HFF-Myc (cell line): Measurements from ENCODE around the gene BRPF1.

Experiments used
- DNase-seq: peaks from one replicate; pipeline ENCODE4 v3.0.0-alpha.2; 2011; ENCODE audit warnings: low read depth; ENCODE audit errors: extremely low read depth
- H3K4me3 ChIP-seq: replicated peaks from 2 replicates; pipeline ENCODE4 v1.5.1; 2011; ENCODE audit warnings: low read depth, mild to moderate bottlenecking, control low read depth, low read length
- TF ChIP-seq, protein P1 (sequence below): IDR thresholded peaks from 2 replicates; pipeline ENCODE4 v1.5.1; 2012; ENCODE audit warnings: mild to moderate bottlenecking, low read depth, low read length, control low read depth; ENCODE audit errors: missing control alignments

The BRPF1 gene, protein sequence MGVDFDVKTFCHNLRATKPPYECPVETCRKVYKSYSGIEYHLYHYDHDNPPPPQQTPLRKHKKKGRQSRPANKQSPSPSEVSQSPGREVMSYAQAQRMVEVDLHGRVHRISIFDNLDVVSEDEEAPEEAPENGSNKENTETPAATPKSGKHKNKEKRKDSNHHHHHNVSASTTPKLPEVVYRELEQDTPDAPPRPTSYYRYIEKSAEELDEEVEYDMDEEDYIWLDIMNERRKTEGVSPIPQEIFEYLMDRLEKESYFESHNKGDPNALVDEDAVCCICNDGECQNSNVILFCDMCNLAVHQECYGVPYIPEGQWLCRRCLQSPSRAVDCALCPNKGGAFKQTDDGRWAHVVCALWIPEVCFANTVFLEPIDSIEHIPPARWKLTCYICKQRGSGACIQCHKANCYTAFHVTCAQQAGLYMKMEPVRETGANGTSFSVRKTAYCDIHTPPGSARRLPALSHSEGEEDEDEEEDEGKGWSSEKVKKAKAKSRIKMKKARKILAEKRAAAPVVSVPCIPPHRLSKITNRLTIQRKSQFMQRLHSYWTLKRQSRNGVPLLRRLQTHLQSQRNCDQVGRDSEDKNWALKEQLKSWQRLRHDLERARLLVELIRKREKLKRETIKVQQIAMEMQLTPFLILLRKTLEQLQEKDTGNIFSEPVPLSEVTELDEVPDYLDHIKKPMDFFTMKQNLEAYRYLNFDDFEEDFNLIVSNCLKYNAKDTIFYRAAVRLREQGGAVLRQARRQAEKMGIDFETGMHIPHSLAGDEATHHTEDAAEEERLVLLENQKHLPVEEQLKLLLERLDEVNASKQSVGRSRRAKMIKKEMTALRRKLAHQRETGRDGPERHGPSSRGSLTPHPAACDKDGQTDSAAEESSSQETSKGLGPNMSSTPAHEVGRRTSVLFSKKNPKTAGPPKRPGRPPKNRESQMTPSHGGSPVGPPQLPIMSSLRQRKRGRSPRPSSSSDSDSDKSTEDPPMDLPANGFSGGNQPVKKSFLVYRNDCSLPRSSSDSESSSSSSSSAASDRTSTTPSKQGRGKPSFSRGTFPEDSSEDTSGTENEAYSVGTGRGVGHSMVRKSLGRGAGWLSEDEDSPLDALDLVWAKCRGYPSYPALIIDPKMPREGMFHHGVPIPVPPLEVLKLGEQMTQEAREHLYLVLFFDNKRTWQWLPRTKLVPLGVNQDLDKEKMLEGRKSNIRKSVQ (N-terminal part only)

DNA sequence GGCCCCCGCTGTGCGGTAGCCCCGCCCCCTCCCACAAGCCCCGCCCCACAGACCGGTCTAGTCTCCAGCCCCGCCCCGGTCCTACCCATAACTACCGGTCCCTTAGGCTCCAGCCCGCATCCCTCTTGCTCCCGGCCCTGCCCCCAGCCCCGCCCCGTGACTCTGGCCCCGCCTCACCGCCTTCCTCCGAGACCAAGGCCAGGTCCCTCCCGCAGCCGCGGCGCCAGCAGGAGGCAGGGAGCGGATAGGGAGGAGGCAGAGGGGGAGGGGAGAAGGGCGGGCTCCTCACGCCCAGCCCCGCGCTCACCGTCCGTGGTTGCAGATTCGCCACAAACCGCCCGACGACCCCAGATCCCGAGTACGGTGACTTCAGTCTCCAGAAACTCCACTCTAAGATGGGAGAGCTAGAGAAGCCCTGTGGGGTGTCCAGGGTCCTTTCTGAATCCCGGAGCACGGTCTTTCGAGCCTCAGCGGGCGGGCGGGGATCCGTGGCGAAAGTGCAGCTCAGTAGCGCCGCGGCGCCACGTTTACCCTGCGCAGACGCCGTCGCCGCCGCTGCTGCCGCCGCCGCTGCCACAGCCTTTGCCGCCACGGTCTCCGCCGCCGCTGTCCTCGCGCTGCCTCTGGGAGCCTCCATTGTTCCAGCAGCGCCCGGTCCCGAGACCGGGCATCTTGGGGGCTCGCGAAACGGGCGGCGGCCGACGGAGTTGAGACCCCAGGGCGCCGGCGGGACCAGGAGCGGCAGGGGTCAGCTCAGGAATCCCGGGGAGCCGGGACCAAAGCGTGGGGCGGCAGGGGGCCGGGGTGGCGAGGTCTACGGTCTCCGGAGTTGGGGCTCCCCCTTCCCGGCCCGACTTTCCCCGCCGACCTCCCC is at the start of gene BRPF1:
BRPF1 (plus strand) TSS at position 530 of the 874 bp plus-strand sequence. CDS start 2,406 bp downstream, outside the sequence.
- peak within 1 kb of the TSS; percentile 95 for H3K4me3 ChIP-seq
- DNase-seq, result peak; percentile 93
- TF ChIP-seq, protein P1, sequence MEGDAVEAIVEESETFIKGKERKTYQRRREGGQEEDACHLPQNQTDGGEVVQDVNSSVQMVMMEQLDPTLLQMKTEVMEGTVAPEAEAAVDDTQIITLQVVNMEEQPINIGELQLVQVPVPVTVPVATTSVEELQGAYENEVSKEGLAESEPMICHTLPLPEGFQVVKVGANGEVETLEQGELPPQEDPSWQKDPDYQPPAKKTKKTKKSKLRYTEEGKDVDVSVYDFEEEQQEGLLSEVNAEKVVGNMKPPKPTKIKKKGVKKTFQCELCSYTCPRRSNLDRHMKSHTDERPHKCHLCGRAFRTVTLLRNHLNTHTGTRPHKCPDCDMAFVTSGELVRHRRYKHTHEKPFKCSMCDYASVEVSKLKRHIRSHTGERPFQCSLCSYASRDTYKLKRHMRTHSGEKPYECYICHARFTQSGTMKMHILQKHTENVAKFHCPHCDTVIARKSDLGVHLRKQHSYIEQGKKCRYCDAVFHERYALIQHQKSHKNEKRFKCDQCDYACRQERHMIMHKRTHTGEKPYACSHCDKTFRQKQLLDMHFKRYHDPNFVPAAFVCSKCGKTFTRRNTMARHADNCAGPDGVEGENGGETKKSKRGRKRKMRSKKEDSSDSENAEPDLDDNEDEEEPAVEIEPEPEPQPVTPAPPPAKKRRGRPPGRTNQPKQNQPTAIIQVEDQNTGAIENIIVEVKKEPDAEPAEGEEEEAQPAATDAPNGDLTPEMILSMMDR, result no peak

DNA sequence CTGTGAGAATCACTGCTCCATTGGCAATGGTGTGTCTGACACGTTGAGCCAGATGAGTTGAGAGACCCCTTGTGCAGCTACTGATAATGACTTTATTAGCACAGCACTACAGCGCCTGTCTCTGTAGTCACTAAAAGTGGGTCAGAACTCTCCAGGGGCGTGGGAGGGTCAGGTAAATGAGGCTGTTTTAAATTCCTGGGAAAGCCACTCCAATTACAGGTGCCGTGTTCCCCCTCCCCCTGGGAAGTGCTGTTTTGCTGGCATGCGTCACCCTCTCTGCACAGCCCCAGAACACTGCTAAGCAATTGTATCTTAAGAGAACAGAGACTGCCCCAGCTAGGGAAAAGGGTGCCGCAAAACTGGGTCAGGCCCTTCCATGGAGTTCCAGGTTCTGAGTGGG is 49.4 kb upstream of the BRPF1 start:
- H3K4me3 ChIP-seq, result no peak overlapping the region
- TF ChIP-seq, protein P1, result no peak
- DNase-seq, result no peak

DNA sequence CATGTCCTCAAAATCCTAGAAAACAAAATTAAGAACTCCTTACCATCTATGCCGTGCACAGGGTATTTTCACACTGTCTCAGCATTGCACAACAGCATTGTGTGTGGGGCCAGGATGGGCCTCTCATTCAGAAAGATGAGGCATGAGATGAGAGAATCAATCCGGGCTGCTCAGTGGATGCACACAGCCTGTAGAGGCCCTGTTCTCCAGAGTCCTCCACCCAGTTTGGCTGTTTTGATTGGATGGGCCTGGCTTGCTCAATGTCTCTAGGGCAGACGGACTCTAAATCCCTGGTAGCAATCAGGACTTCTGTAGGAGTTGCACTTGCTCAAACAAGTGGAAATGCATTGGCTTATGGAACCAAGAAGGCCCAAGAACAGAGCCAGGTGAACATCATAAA is 48.1 kb upstream of the BRPF1 start:
- TF ChIP-seq, protein P1, result no peak
- H3K4me3 ChIP-seq, result no peak overlapping the region
- DNase-seq, result no peak

DNA sequence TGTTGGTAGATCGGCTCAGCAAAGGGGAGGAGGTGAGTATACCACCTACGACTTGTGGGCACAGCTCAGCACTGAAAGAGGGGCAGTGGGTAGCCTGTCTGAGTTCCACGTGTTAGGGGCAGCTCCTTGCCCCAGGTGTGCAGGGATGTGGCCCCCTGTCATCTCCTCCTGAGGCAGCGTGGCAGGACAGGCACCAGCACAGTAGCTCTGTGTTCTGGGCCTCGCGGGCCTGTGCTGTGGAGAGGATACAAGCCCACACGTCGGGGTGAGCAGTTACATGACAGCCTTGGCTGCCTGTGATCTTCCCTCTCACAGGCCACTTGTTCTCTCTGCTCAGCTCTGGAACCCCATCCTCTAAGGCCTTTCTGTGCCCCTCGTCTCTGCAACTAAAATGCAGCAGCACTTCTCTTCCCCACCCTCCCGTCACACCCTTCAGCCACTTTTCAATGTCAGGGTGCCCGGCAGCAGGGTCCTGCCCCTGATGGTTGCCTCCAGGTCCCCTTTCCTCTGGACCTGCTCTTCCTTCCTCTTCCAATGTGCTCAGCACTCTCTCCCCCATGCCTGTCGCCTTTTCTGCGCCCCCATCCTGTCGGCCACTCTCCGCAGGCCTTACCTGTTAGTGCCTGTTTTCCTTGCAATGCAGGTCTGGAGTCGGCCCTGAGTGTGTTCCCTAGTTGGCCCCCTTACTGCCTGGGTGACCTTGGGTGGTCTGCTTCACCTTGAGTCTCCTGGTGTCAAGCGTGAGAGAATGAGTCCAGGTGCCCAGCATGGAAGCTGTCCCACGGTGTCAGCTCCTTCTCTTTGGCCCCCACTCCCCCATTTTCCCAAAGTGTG is 46.1 kb upstream of the BRPF1 start:
- TF ChIP-seq, protein P1, result no peak
- H3K4me3 ChIP-seq, result no peak overlapping the region
- no peak for DNase-seq

DNA sequence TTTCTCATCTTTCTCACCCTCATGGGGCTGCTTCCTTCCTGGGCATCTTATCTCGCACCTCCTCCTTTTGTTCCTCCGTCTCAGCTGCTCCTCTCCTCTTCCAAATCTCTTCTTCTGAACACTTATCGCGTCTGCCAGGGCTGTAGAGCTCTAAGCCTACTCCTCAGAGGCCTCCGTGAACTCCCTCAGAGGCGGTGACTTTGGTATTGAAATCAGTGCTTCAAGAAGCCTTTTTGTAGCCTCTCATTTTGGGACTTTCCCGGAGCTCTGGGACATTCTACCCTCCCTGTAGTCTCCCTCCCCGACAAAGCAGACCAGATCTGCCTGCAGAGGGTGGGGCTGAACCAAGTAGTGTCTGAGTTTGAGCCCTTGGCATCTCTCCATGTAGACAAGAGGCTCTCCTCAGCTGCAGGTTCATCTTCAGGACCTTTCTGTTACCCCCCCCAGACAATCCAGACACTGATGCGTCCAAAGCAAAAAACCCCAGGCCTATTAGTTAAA is 45.4 kb upstream of the BRPF1 start:
- H3K4me3 ChIP-seq, result no peak overlapping the region

More for the DNA sequence above, 45.4 kb upstream of the BRPF1 start:
- TF ChIP-seq, protein P1, result no peak
- no peak for DNase-seq
